H1 (cell line): ENCODE data around the gene ASCC2. TPM values are rescaled to one million over a fixed set of nuclear protein-coding genes. Genes with fewer than 3 reads are reported as not detected.

Experiments used
- BCL11A ChIP-seq, 2 experiments: IDR thresholded peaks; one replicate each; pipeline ENCODE4 v1.6.1; 2011; ENCODE audit warnings: low read depth in 2 of 2, low read length in 2 of 2, mild to moderate bottlenecking in 2 of 2
- CEBPB ChIP-seq: IDR thresholded peaks from 2 replicates; pipeline ENCODE4 v1.6.1; 2012; ENCODE audit warnings: low read depth, low read length
- CHD7 ChIP-seq: fragments of 300-600 bp; sonication (generic); IDR thresholded peaks from 2 replicates; pipeline ENCODE4 v1.7.1; 2012; ENCODE audit warnings: low read length, moderate library complexity, mild to moderate bottlenecking, inconsistent platforms; ENCODE audit not compliant: insufficient replicate concordance
- GABPA ChIP-seq: IDR thresholded peaks from 2 replicates; pipeline ENCODE4 v1.6.1; 2011; ENCODE audit warnings: mild to moderate bottlenecking, low read length, moderate library complexity, borderline replicate concordance; ENCODE audit not compliant: insufficient read depth
- GTF2F1 ChIP-seq: IDR thresholded peaks from 2 replicates; pipeline ENCODE4 v1.6.1; 2012; ENCODE audit warnings: low read depth, low read length, improper control_type of control experiment, borderline replicate concordance
- JUND ChIP-seq: IDR thresholded peaks from 2 replicates; pipeline ENCODE4 v1.6.1; 2011; ENCODE audit warnings: mild to moderate bottlenecking, improper control_type of control experiment, low read length
- PHF8 ChIP-seq: fragments of 200-600 bp; sonication (generic); conservative IDR thresholded peaks from 2 replicates; pipeline ENCODE4 v1.7.1; 2012; ENCODE audit warnings: low read depth, mild to moderate bottlenecking, inconsistent platforms, low read length, moderate library complexity
- POLR2AphosphoS5 ChIP-seq: IDR thresholded peaks from 2 replicates; pipeline ENCODE4 v1.6.1; 2011; ENCODE audit warnings: low read depth, low read length
- RAD21 ChIP-seq, 2 experiments: IDR thresholded peaks in 1 of 2; conservative IDR thresholded peaks in 1 of 2; 2 replicates each; pipeline ENCODE4 v1.6.1; 2011; ENCODE audit warnings: low read depth in 2 of 2, low read length in 2 of 2, improper control_type of control experiment in 1 of 2, inconsistent platforms in 1 of 2, mild to moderate bottlenecking in 1 of 2, moderate library complexity in 1 of 2
- SIX5 ChIP-seq: IDR thresholded peaks from 2 replicates; pipeline ENCODE4 v1.6.1; 2011; ENCODE audit warnings: mild to moderate bottlenecking, low read depth, low read length
- SUZ12 ChIP-seq: fragments of 200-600 bp; sonication (generic); IDR thresholded peaks from 2 replicates; pipeline ENCODE4 v1.6.1; 2012; ENCODE audit warnings: mild to moderate bottlenecking, inconsistent platforms, low read length, moderate library complexity, mixed read lengths
- YY1 ChIP-seq: IDR thresholded peaks from 2 replicates; pipeline ENCODE4 v1.6.1; 2011; ENCODE audit warnings: low read depth, mild to moderate bottlenecking, low read length
- ZNF274 ChIP-seq: IDR thresholded peaks from 2 replicates; pipeline ENCODE4 v1.7.0; 2012; ENCODE audit warnings: low read length, borderline replicate concordance; ENCODE audit errors: extremely low read depth
- polyA plus RNA-seq, 7 experiments: library from polyadenylated mRNA; depleted of rRNA in 3 of 7; stranded (reverse) in 5 of 7; unstranded in 2 of 7; fragments of >200 nt in 5 of 7; fragments of 200-250 nt in 2 of 7; gene quantifications; 1 replicate in 5 of 7; 2 replicates in 1 of 7; 4 replicates in 1 of 7; pipeline versions ENCODE4 v1.2.1 to v1.2.3, GENCODE V29; 2011 to 2013; ENCODE audit warnings: missing spikeins in 2 of 7, mixed read lengths in 2 of 7
- total RNA-seq: library from RNA; stranded (reverse); fragmentation: NEBNext Ultra II Directional; extraction: Animal tissue kit (Norgen Biotek cat#: 25700); gene quantifications from 2 replicates; pipeline ENCODE4 v1.2.1, GENCODE V29; 2021

Gene ASCC2
- total and polyA plus RNA-seq, 2 of the 8 experiments (the other 6 are each of a cell fraction or from before 2014, with no cell fraction given): 35.0 to 35.8 TPM

GRCh38 chr22:29840498-29840897 lies 2.4 kb upstream of the ASCC2 start (continued):
- TF ChIP-seq CHD7: no peak
- no peak for TF ChIP-seq JUND
- no peak for TF ChIP-seq POLR2AphosphoS5
- no peak for TF ChIP-seq GABPA
- no peak for TF ChIP-seq RAD21 (IDR thresholded peaks at IDR 0.05 in 1 of 2, conservative IDR thresholded peaks at IDR 0.05 in 1 of 2; ENCODE audit: low read depth in 2 of 2, low read length in 2 of 2)
- TF ChIP-seq YY1: no peak
- TF ChIP-seq SUZ12: no peak
- no peak for TF ChIP-seq PHF8
- TF ChIP-seq GTF2F1: no peak
- no peak for TF ChIP-seq BCL11A (IDR thresholded peaks at IDR 0.05; ENCODE audit: low read depth in 2 of 2, low read length in 2 of 2)
- no peak for TF ChIP-seq CEBPB
- TF ChIP-seq ZNF274: no peak
- TF ChIP-seq SIX5: no peak
